GM12865 (cell line): ENCODE data around the gene VRK1.
A peak's percentile ranks its signal among the peaks of the same experiment; 100 is the strongest.
"Not testable (repeated sequence)": the region's sequence is repeated elsewhere in the genome, so short reads cannot be mapped to it uniquely, and the experiment has no call there.

Experiments used
- DNase-seq: peaks from one replicate; pipeline ENCODE4 v3.0.0; 2010; ENCODE audit warnings: low read depth
- H3K4me3 ChIP-seq: 2 replicates; pipeline ENCODE4 v1.5.1; 2011; ENCODE audit warnings: mild to moderate bottlenecking, low read depth, low read length, control low read depth
- CTCF ChIP-seq: IDR thresholded peaks from 2 replicates; pipeline ENCODE4 v1.5.1; 2011; ENCODE audit warnings: low read length, control low read depth, low read depth, inconsistent platforms; ENCODE audit not compliant: insufficient read depth; ENCODE audit errors: missing control alignments

The VRK1 gene

GRCh38 chr14:96754845-96755184, 42.4 kb upstream of the VRK1 start:
- no peak overlapping the region for H3K4me3 ChIP-seq
- no peak for TF ChIP-seq CTCF
- no peak for DNase-seq

- TF ChIP-seq CTCF = no peak
- no peak for DNase-seq
- H3K4me3 ChIP-seq = no peak overlapping the region
These were observed 40.4 kb upstream of the VRK1 start for GRCh38 chr14:96756745-96757144.

- DNase-seq = no peak
- H3K4me3 ChIP-seq = no peak overlapping the region
- no peak for TF ChIP-seq CTCF
These were observed 39.7 kb upstream of the VRK1 start for GRCh38 chr14:96757456-96757855.

GRCh38 chr14:96761066-96761465, 36.1 kb upstream of the VRK1 start:
- no peak for DNase-seq
- H3K4me3 ChIP-seq = no peak overlapping the region
- TF ChIP-seq CTCF = no peak

- DNase-seq = peak; percentile 65
- no peak for TF ChIP-seq CTCF
- no peak overlapping the region for H3K4me3 ChIP-seq
These were observed 34.5 kb upstream of the VRK1 start for GRCh38 chr14:96762650-96763049.

GRCh38 chr14:96764012-96764411, 33.2 kb upstream of the VRK1 start:
- no peak for DNase-seq
- no peak for TF ChIP-seq CTCF
- no peak overlapping the region for H3K4me3 ChIP-seq

GRCh38 chr14:96765205-96765604, 32.0 kb upstream of the VRK1 start:
- not testable (repeated sequence) for H3K4me3 ChIP-seq

GRCh38 chr14:96772929-96773328, 24.3 kb upstream of the VRK1 start:
- DNase-seq = no peak
- TF ChIP-seq CTCF = no peak

More at GRCh38 chr14:96765205-96765604, 32.0 kb upstream of the VRK1 start:
- not testable (repeated sequence) for DNase-seq

More at GRCh38 chr14:96772929-96773328, 24.3 kb upstream of the VRK1 start:
- H3K4me3 ChIP-seq = no peak overlapping the region
